CD4-positive, CD25-positive, alpha-beta regulatory T cell (primary cell): ENCODE results near the gene GPR68. TPM values are rescaled to one million over a fixed set of nuclear protein-coding genes. Genes with fewer than 3 reads are reported as not detected.
"Not testable (repeated sequence)": the region's sequence is repeated elsewhere in the genome, so short reads cannot be mapped to it uniquely, and the experiment has no call there.

ENCODE experiments used
- ATAC-seq, 2 donors: fragments of 150-1000 bp; cut with Tn5 transposase; one replicate each; pipeline ENCODE4 v1.10.0; 2021; ENCODE audit warnings: low read depth in 2 of 2, moderate number of reproducible peaks in 2 of 2, moderate library complexity in 1 of 2
- DNase-seq, 3 donors: peaks; one replicate each; pipeline versions ENCODE4 v3.0.0 to v3.0.0-alpha.2; 2012 to 2022; ENCODE audit warnings: mixed read lengths in 1 of 3
- H3K27ac ChIP-seq: one replicate; pipeline ENCODE4 v1.7.0; 2013; ENCODE audit warnings: mild to moderate bottlenecking, low read length; ENCODE audit not compliant: insufficient read depth, poor library complexity, severe bottlenecking
- H3K27me3 ChIP-seq: one replicate; pipeline ENCODE4 v1.7.0; 2013; ENCODE audit warnings: low read length; ENCODE audit not compliant: control insufficient read depth, insufficient read depth
- H3K36me3 ChIP-seq: one replicate; pipeline ENCODE4 v1.7.0; 2013; ENCODE audit warnings: mild to moderate bottlenecking, low read length, moderate library complexity; ENCODE audit not compliant: control insufficient read depth, insufficient read depth
- H3K4me1 ChIP-seq: 2 replicates; pipeline ENCODE4 v1.7.0; 2013; ENCODE audit warnings: mild to moderate bottlenecking, low read length; ENCODE audit not compliant: insufficient read depth, control insufficient read depth, poor library complexity, severe bottlenecking
- H3K4me3 ChIP-seq: one replicate; pipeline ENCODE4 v1.7.0; 2013; ENCODE audit warnings: low read depth, mild to moderate bottlenecking, low read length, moderate library complexity
- H3K9me3 ChIP-seq, 2 experiments: 1 replicate in 1 of 2; 2 replicates in 1 of 2; pipeline ENCODE4 v1.7.0; 2013; ENCODE audit warnings: low read length in 2 of 2, mild to moderate bottlenecking in 1 of 2, moderate library complexity in 1 of 2; ENCODE audit not compliant: control insufficient read depth in 2 of 2
- H3K27ac Mint-ChIP-seq, 3 donors: one replicate each; pipeline ENCODE4 v1.8.0; 2020 to 2022; ENCODE audit warnings: mild to moderate bottlenecking in 3 of 3, mixed read lengths in 3 of 3, moderate library complexity in 2 of 3
- H3K27me3 Mint-ChIP-seq: one replicate; pipeline ENCODE4 v1.8.0; 2022; ENCODE audit warnings: mild to moderate bottlenecking, mixed read lengths
- H3K36me3 Mint-ChIP-seq: one replicate; pipeline ENCODE4 v1.8.0; 2020; ENCODE audit warnings: mixed read lengths
- H3K4me1 Mint-ChIP-seq, 4 donors: one replicate each; pipeline ENCODE4 v1.8.0; 2020 to 2022; ENCODE audit warnings: mixed read lengths in 4 of 4, mild to moderate bottlenecking in 1 of 4
- H3K4me3 Mint-ChIP-seq, 4 donors: one replicate each; pipeline ENCODE4 v1.8.0; 2020 to 2022; ENCODE audit warnings: mild to moderate bottlenecking in 4 of 4, mixed read lengths in 4 of 4, moderate library complexity in 3 of 4
- H3K9me3 Mint-ChIP-seq, 7 donors: one replicate each; pipeline ENCODE4 v1.8.0; 2020 to 2022; ENCODE audit warnings: mixed read lengths in 7 of 7, mild to moderate bottlenecking in 3 of 7, moderate library complexity in 2 of 7
- polyA plus RNA-seq, 4 donors: library from polyadenylated mRNA; unstranded; fragments of 300-500 nt; fragmentation: Illumina TruSeq; gene quantifications; one replicate each; pipeline ENCODE4 v1.2.3, GENCODE V29; 2021
- total RNA-seq: library from RNA; stranded (reverse); gene quantifications from one replicate; pipeline ENCODE4 v1.2.3, GENCODE V29; 2022

The GPR68 gene
- total and polyA plus RNA-seq, 5 donors from 2014 or later: 8.5 to 19.1 (median 12.8) TPM

DNA sequence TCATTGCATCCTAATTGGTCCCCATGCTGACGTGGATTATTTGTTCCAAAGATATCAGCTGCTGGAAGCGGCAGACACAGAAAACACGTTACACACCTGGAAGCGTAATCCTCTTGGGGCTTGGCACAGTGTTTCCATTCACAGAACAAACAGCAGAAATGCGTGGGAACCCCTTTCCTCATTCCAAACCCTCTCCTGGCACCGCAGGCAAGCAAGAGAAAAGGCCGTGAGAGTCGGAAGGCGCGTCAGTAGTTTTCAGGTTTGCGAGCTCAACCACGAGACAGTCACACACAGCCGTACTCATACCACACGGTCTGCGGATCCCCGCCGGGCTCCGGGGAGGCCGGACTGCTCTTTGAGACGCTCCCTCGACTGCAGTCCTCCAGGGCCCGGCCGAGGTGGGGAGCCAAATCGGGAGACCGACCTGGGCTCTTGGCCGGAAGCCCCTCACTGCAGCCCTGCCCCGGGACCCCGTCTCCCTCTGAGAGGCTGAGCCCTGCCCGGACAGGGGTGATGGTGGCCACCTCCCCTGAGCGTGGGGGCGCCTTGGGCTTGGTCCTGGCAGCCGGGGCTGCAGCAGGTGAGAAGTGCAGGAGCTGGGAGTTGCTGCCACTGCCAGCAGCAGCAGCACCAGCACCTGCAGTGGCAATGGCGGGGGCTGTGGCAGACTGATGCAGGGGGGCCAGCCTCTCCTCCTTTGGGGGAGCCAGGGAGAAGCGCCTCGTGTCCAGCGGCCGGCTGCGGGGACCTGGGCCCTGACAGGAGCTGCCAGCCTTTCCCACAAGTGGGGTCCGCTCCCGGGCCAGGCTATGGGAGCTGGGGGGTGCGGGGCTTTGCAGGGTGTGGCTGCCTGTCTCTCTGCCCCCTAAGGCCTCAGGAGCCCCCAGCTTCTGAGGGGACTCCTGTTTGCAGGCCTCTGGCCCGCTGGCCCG, 28.1 kb upstream of the GPR68 start:
- Histone ChIP-seq H3K27ac (no peak overlapping the region), H3K27me3 (no peaks in the 10 kb centered on the region), H3K4me1 (no peaks in the 10 kb centered on the region), H3K9me3 (no peaks in the 10 kb centered on the region), H3K36me3 (peaks cover 70% of the 10 kb centered on the region), H3K4me3 (no peak overlapping the region)
- DNase-seq: no peak
- H3K36me3 Mint-ChIP-seq: peaks cover 43% of the 10 kb centered on the region
- no peaks in the 10 kb centered on the region for H3K27me3 Mint-ChIP-seq
- no peaks in the 10 kb centered on the region for H3K9me3 Mint-ChIP-seq
- ATAC-seq: no peak
- peak overlapping the region in 2 of 4 donors; percentile 10 to 35 for H3K4me3 Mint-ChIP-seq
- peak overlapping the region in 1 of 3 donors; percentile 62 for H3K27ac Mint-ChIP-seq
- H3K4me1 Mint-ChIP-seq: peaks cover 7 to 23% (median 14%) of the 10 kb centered on the region in 4 donors

DNA sequence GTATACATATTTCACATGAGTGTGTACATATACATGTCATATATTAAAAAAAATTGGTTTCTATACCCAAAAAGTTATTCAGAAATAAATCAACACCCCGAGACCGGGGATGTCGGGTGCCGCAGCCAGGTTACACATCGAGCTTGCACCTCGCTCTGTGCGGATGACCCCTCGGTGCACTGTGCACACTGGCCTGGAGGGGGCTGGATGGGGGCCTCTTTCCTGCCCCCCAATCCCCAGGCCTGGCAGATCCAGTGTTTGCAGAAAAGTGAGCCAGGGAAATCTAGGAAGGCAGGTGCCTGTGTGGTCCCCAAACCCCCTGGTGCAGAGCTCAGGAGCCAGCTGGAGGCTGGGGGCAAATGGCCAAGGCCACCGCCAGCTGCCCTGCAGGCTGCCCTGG, 27.1 kb upstream of the GPR68 start:
- Histone ChIP-seq H3K4me3 (no peak overlapping the region), H3K9me3 (no peaks in the 10 kb centered on the region), H3K4me1 (no peaks in the 10 kb centered on the region), H3K27me3 (no peaks in the 10 kb centered on the region), H3K36me3 (peaks cover 60% of the 10 kb centered on the region), H3K27ac (no peak overlapping the region)
- no peak for DNase-seq
- Mint-ChIP-seq H3K27ac (no peak overlapping the region), H3K27me3 (no peaks in the 10 kb centered on the region), H3K9me3 (no peaks in the 10 kb centered on the region), H3K4me3 (no peak overlapping the region), H3K4me1 (peaks cover 7 to 29% (median 15%) of the 10 kb centered on the region in 4 donors), H3K36me3 (peaks cover 42% of the 10 kb centered on the region)
- no peak for ATAC-seq

DNA sequence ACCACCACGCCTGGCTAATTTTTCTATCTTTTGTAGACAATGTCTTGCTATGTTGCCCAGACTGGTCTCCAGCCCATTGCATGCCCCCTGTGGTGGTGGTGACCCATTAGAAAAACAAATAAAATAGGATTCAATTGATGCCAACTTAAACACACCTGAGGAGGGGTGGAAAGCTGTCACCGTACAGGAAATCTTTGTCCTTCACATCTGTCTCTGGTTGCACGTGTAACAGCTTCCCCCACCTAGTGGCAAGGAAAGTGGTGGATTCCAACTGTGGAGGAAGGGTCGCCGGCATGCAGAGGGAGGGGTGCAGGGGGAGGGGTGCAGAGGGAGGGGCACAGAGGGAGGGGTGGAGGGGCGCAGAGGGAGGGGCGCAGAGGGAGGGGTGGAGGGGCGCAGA, 26.1 kb upstream of the GPR68 start:
- no peaks in the 10 kb centered on the region for H3K27me3 Mint-ChIP-seq

DNA sequence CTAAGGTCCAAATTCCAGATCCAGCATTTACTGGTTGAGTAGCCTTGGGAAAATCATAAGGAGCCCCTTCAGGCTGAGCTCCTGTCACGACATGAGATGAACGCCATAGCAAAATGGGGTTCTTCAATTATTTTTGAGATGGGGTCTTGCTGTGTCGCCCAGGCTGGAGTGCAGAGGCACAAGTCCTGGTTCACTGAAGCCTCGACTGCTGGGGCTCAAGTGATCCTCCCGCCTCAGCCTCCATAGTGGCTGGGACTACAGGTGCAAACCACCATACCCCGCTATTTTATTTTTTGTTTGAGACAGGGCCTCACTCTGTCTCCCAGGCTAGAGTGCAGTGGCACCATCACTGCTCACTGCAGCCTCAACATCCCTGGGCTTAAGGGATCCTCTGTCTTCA, 25.7 kb upstream of the GPR68 start:
- H3K4me3 ChIP-seq: no peak overlapping the region
- no peaks in the 10 kb centered on the region for H3K9me3 ChIP-seq
- H3K4me1 ChIP-seq: peaks cover 3% of the 10 kb centered on the region
- H3K36me3 ChIP-seq: peaks cover 48% of the 10 kb centered on the region
- Mint-ChIP-seq H3K27me3 (no peaks in the 10 kb centered on the region), H3K4me3 (no peak overlapping the region), H3K27ac (no peak overlapping the region), H3K4me1 (peaks cover 7 to 39% (median 19%) of the 10 kb centered on the region in 4 donors), H3K9me3 (no peaks in the 10 kb centered on the region), H3K36me3 (peaks cover 37% of the 10 kb centered on the region)
- no peak for DNase-seq
- no peak for ATAC-seq
- no peak overlapping the region for H3K27ac ChIP-seq
- H3K27me3 ChIP-seq: no peaks in the 10 kb centered on the region

More for the DNA sequence above, 26.1 kb upstream of the GPR68 start:
- ATAC-seq (no peak), DNase-seq (no peak)
- Mint-ChIP-seq H3K36me3 (peaks cover 38% of the 10 kb centered on the region), H3K27ac (no peak overlapping the region), H3K4me1 (peaks cover 7 to 35% (median 16%) of the 10 kb centered on the region in 4 donors), H3K4me3 (no peak overlapping the region), H3K9me3 (no peaks in the 10 kb centered on the region)
- H3K36me3 ChIP-seq: peaks cover 52% of the 10 kb centered on the region
- no peak overlapping the region for H3K4me3 ChIP-seq
- no peaks in the 10 kb centered on the region for H3K9me3 ChIP-seq
- no peak overlapping the region for H3K27ac ChIP-seq
- H3K27me3 ChIP-seq: no peaks in the 10 kb centered on the region
- no peaks in the 10 kb centered on the region for H3K4me1 ChIP-seq

DNA sequence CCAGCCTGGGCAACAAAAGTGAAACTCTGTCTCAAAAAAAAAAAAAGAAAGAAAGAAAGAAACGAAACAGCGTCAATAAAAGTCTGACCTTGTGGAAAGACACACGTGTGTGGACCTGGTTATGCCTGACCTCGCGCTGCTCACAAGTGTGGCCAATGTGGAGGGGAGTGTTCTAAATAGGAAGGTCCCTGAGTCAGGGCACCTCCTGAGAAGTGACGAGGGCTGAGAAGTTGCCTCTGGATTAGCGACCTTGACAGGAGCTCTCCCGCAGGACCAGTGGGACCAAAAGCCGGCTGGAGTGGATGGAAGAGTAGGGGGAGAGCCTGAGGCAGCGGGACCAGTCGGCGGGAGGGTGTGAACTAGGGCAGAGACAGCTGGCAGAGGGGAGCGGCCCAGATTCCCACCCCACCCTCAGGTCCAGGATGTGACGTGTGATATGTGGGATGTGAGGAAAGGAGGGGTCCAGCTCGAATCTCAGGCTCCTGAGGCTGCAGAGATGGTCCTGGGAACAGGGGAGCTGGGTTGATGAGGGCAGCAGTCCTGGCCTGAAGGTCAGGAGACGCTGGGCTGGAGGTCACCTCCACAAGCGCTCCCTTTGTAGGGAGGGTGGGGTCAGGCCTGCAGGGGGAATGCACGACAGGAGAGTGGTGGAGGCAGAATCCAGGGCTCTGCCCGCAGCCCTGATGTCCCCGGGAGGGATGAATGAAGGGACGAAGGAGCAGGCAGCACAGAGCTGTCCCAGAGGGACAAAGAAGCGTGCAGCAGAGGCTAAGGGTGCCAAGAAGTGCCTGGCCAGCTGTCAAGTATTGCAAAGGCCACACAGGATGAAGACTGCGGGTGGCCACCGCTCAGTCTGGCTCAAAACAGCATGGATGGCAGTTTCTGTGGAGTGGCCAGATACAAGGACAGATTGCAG, 24.8 kb upstream of the GPR68 start:
- Histone ChIP-seq H3K36me3 (peaks cover 39% of the 10 kb centered on the region), H3K27me3 (no peaks in the 10 kb centered on the region), H3K27ac (no peak overlapping the region), H3K4me3 (no peak overlapping the region), H3K4me1 (peaks cover 11% of the 10 kb centered on the region), H3K9me3 (no peaks in the 10 kb centered on the region)
- ATAC-seq (no peak), DNase-seq (no peak)
- H3K4me3 Mint-ChIP-seq: peak overlapping the region in 2 of 4 donors; percentile 31 to 39
- H3K36me3 Mint-ChIP-seq: peaks cover 30% of the 10 kb centered on the region
- no peaks in the 10 kb centered on the region for H3K27me3 Mint-ChIP-seq
- no peaks in the 10 kb centered on the region for H3K9me3 Mint-ChIP-seq
- peaks cover 7 to 42% (median 19%) of the 10 kb centered on the region in 4 donors for H3K4me1 Mint-ChIP-seq
- H3K27ac Mint-ChIP-seq: peak overlapping the region; percentile 76 to 88 (median 76)

DNA sequence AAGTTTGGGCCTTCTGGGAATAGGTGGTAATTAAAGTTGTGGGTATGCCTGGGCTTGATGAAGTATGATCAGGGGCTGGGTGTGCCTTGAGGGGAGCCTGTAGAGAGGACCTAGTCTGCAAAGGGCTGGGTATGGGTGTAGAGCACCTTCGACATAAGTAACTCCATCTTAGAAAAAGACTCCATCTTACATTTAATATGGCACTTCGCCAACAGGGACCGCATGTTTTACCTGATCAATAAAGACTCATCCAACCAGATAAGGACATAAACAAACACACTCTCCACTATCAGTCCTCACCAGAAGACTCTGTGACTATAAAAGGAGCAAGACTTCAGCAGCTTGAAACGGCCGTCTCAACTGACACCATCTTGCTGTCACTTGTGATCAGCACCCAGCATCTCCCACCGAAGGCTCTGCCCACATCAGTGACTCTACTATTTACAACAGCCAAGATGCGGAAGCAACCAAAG, 23.5 kb upstream of the GPR68 start:
- DNase-seq: no peak
- peaks cover 26% of the 10 kb centered on the region for H3K36me3 ChIP-seq
- no peak overlapping the region for H3K4me3 ChIP-seq
- H3K9me3 ChIP-seq: no peaks in the 10 kb centered on the region
- Mint-ChIP-seq H3K27ac (peak overlapping the region in 2 of 3 donors; percentile 18 to 26), H3K4me3 (peak overlapping the region in 3 of 4 donors; percentile 23 to 76 (median 63)), H3K4me1 (peaks cover 7 to 53% (median 25%) of the 10 kb centered on the region in 4 donors), H3K9me3 (no peaks in the 10 kb centered on the region), H3K27me3 (peaks cover 3% of the 10 kb centered on the region), H3K36me3 (peaks cover 29% of the 10 kb centered on the region)
- ATAC-seq: no peak
- H3K4me1 ChIP-seq: peaks cover 20% of the 10 kb centered on the region
- H3K27ac ChIP-seq: no peak overlapping the region
- no peaks in the 10 kb centered on the region for H3K27me3 ChIP-seq

DNA sequence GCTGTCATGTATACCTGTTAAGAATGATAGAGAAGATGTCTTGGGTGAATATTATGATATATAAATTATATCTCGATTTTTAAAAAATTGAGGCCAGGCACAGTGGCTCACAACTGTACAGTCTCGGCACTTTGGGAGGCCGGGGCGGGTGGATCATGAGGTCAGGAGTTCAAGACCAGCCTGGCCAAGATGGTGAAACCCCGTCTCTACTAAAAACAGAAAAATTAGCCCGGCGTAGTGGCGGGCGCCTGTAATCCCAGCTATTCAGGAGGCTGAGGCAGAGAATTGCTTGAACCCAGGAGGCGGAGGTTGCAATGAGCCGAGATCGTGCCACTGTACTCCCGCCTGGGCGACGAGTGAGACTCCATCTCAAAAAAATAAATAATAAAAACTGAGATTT, 21.8 kb upstream of the GPR68 start:
- Mint-ChIP-seq H3K4me1 (peaks cover 7 to 52% (median 29%) of the 10 kb centered on the region in 4 donors), H3K36me3 (peaks cover 24% of the 10 kb centered on the region), H3K27ac (peak overlapping the region in 2 of 3 donors; percentile 32 to 56), H3K4me3 (peak overlapping the region in 2 of 4 donors; percentile 46 to 93)
- Histone ChIP-seq H3K4me1 (peaks cover 20% of the 10 kb centered on the region), H3K36me3 (peaks cover 12% of the 10 kb centered on the region)
- H3K9me3 Mint-ChIP-seq, ATAC-seq, H3K4me3 ChIP-seq, H3K27me3 Mint-ChIP-seq, H3K9me3 ChIP-seq, H3K27ac ChIP-seq, DNase-seq, H3K27me3 ChIP-seq: not testable (repeated sequence)
